Smooth muscle cell (in vitro differentiated cells): ENCODE results near the gene PRKCA. TPM values are rescaled to one million over a fixed set of nuclear protein-coding genes. Genes with fewer than 3 reads are reported as not detected.
A peak's percentile ranks its signal among the peaks of the same experiment; 100 is the strongest.

Experiments
- DNase-seq: peaks from one replicate; lab custom pipeline; 2025; ENCODE audit not compliant: unreplicated experiment; lab: John Stamatoyannopoulos, UW
- H2AFZ ChIP-seq: fragments of 200-600 bp; sonication (generic); 2 replicates; pipeline ENCODE4 v1.6.0; 2016; ENCODE audit warnings: antibody characterized with exemption, low read depth, mild to moderate bottlenecking
- H3F3A ChIP-seq: fragments of 200-600 bp; sonication (generic); 2 replicates; pipeline ENCODE4 v1.6.0; 2017; ENCODE audit warnings: antibody characterized with exemption, low read depth
- H3K27ac ChIP-seq: fragments of 200-600 bp; sonication (generic); 2 replicates; pipeline ENCODE4 v1.5.1; 2016; ENCODE audit warnings: low read depth, mild to moderate bottlenecking
- H3K27me3 ChIP-seq: fragments of 200-600 bp; sonication (generic); 2 replicates; pipeline ENCODE4 v1.6.1; 2016; ENCODE audit warnings: low read depth, mild to moderate bottlenecking
- H3K36me3 ChIP-seq: fragments of 200-600 bp; sonication (generic); 2 replicates; pipeline ENCODE4 v1.5.1; 2016; ENCODE audit warnings: low read depth
- H3K4me1 ChIP-seq: fragments of 200-600 bp; sonication (generic); 2 replicates; pipeline ENCODE4 v1.5.1; 2016; ENCODE audit warnings: low read depth
- H3K4me2 ChIP-seq: fragments of 200-600 bp; sonication (generic); 2 replicates; pipeline ENCODE4 v1.6.0; 2016; ENCODE audit warnings: mild to moderate bottlenecking
- H3K4me3 ChIP-seq: fragments of 200-600 bp; sonication (generic); 2 replicates; pipeline ENCODE4 v1.5.1; 2016; ENCODE audit warnings: mild to moderate bottlenecking
- H3K79me2 ChIP-seq: fragments of 200-600 bp; sonication (generic); 2 replicates; pipeline ENCODE4 v1.6.0; 2016; ENCODE audit warnings: low read depth, mild to moderate bottlenecking
- H3K9ac ChIP-seq: fragments of 200-600 bp; sonication (generic); 2 replicates; pipeline ENCODE4 v1.6.0; 2016; ENCODE audit warnings: low read depth
- H3K9me3 ChIP-seq: fragments of 200-600 bp; sonication (generic); replicated peaks from 2 replicates; pipeline ENCODE4 v1.5.1; 2016; ENCODE audit warnings: low read depth
- H4K20me1 ChIP-seq: fragments of 200-600 bp; sonication (generic); 2 replicates; pipeline ENCODE4 v1.6.0; 2016; ENCODE audit warnings: low read depth
- CTCF ChIP-seq: fragments of 200-600 bp; sonication (generic); IDR thresholded peaks from 2 replicates; pipeline ENCODE4 v1.5.1; 2017; ENCODE audit warnings: borderline replicate concordance, mild to moderate bottlenecking, antibody characterized with exemption; ENCODE audit not compliant: insufficient read depth, poor library complexity, severe bottlenecking
- WGBS: methylation state at CpG from one replicate; pipeline ENCODE4 v1.1.7; 2016; ENCODE audit warnings: low lambda C conversion rate; 5-methylcytosine and 5-hydroxymethylcytosine counted together
- polyA plus RNA-seq: library from polyadenylated mRNA; unstranded; fragments of >200 nt; fragmentation: Nextera tagmentation; extraction: Ambion mirVana; gene quantifications from 2 replicates; pipeline ENCODE4 v1.2.1, GENCODE V29; 2016
- total RNA-seq: library from RNA; depleted of rRNA; stranded (reverse); fragments of >200 nt; gene quantifications from 2 replicates; pipeline ENCODE4 v1.2.3, GENCODE V29; 2014

Gene PRKCA
- total and polyA plus RNA-seq, 2 experiments from 2014 or later = 0.78 to 7.1 TPM

GRCh38 chr17:66829386-66829864 lies 527.0 kb downstream of the PRKCA start:
- no peak overlapping the region for H3K4me3 ChIP-seq
- WGBS = 19% methylated on average over 18 of the region's 18 CpGs
- H3K9ac ChIP-seq = no peak overlapping the region
- H3K27me3 ChIP-seq = peaks cover 23% of the 10 kb centered on the region
- no peak overlapping the region for H3K4me2 ChIP-seq
- no peaks in the 10 kb centered on the region for H3K9me3 ChIP-seq
- peak; percentile 9 for DNase-seq
- no peaks in the 10 kb centered on the region for H3K4me1 ChIP-seq
- H4K20me1 ChIP-seq = no peaks in the 10 kb centered on the region
- H3K27ac ChIP-seq = no peak overlapping the region
- no peak overlapping the region for H2AFZ ChIP-seq
- H3F3A ChIP-seq = no peaks in the 10 kb centered on the region
- H3K36me3 ChIP-seq = no peaks in the 10 kb centered on the region
- no peaks in the 10 kb centered on the region for H3K79me2 ChIP-seq
- TF ChIP-seq CTCF = no peak

- Histone ChIP-seq H3K4me1 (no peaks in the 10 kb centered on the region), H3K9me3 (no peaks in the 10 kb centered on the region), H3K27ac (no peak overlapping the region), H3K9ac (no peak overlapping the region), H2AFZ (no peak overlapping the region), H3K4me3 (no peak overlapping the region), H3K27me3 (peaks cover 28% of the 10 kb centered on the region), H3K79me2 (no peaks in the 10 kb centered on the region), H3K36me3 (no peaks in the 10 kb centered on the region), H3K4me2 (no peak overlapping the region), H4K20me1 (no peaks in the 10 kb centered on the region), H3F3A (no peaks in the 10 kb centered on the region)
- no peak for TF ChIP-seq CTCF
- no peak for DNase-seq
- WGBS = 40% methylated on average over 10 of the region's 10 CpGs
These were observed 527.5 kb downstream of the PRKCA start for GRCh38 chr17:66829883-66830282.

- no peaks in the 10 kb centered on the region for H3K4me1 ChIP-seq
- H3K4me3 ChIP-seq = no peak overlapping the region
- H3K9ac ChIP-seq = no peak overlapping the region
- no peaks in the 10 kb centered on the region for H3K9me3 ChIP-seq
- no peak overlapping the region for H2AFZ ChIP-seq
- no peak for TF ChIP-seq CTCF
- H3K79me2 ChIP-seq = no peaks in the 10 kb centered on the region
- 61% methylated on average over 4 of the region's 4 CpGs for WGBS
- no peaks in the 10 kb centered on the region for H3K36me3 ChIP-seq
- H4K20me1 ChIP-seq = no peaks in the 10 kb centered on the region
- H3F3A ChIP-seq = no peaks in the 10 kb centered on the region
- DNase-seq = no peak
- peaks cover 34% of the 10 kb centered on the region for H3K27me3 ChIP-seq
- H3K27ac ChIP-seq = no peak overlapping the region
- H3K4me2 ChIP-seq = no peak overlapping the region
These were observed 528.0 kb downstream of the PRKCA start for GRCh38 chr17:66830451-66830850.
